HG03571 (cell line): ENCODE measurements around the gene SLC24A5.

ENCODE experiments used
- ATAC-seq: cut with Tn5 transposase; IDR thresholded peaks from one replicate; pipeline ENCODE4 v1.9.1; 2021; ENCODE audit not compliant: unreplicated experiment

SLC24A5 gene

GRCh38 chr15:48185529-48185928 lies 64.7 kb downstream of the SLC24A5 start:
- ATAC-seq = no peak

- ATAC-seq = no peak
Measured at GRCh38 chr15:48186271-48186670, 65.5 kb downstream of the SLC24A5 start.

- no peak for ATAC-seq
Measured at GRCh38 chr15:48190932-48191573, 70.3 kb downstream of the SLC24A5 start.

GRCh38 chr15:48191574-48192225 lies 70.9 kb downstream of the SLC24A5 start, which contains the start of gene CTXN2:
Gene CTXN2, plus strand, starts transcription at chr15:48191665. Its CDS starts 9,636 bp downstream, at chr15:48201301.
- no peak for ATAC-seq
